Neutrophil (primary cell): Measurements from ENCODE around the gene GRIK4.
A peak's percentile ranks its signal among the peaks of the same experiment; 100 is the strongest.
"Not testable (repeated sequence)": the region's sequence is repeated elsewhere in the genome, so short reads cannot be mapped to it uniquely, and the experiment has no call there.

Experiments used
- H3K27ac ChIP-seq: fragments of 200-600 bp; sonication (generic); 2 replicates; pipeline ENCODE4 v1.5.1; 2016; ENCODE audit warnings: mild to moderate bottlenecking, moderate library complexity
- H3K27me3 ChIP-seq: fragments of 200-600 bp; sonication (generic); 2 replicates; pipeline ENCODE4 v1.6.0; 2016; ENCODE audit warnings: mild to moderate bottlenecking
- H3K36me3 ChIP-seq: fragments of 200-600 bp; sonication (generic); 2 replicates; pipeline ENCODE4 v1.5.1; 2017
- H3K4me1 ChIP-seq, 2 experiments: fragments of 200-600 bp in 1 of 2; sonication (generic) in 1 of 2; 1 replicate in 1 of 2; 2 replicates in 1 of 2; pipeline versions ENCODE4 v1.5.1 to v1.6.1; 2013 to 2016; ENCODE audit warnings: low read depth in 1 of 2, low read length in 1 of 2, mild to moderate bottlenecking in 1 of 2, moderate library complexity in 1 of 2; ENCODE audit not compliant: control insufficient read depth in 1 of 2, insufficient read depth in 1 of 2
- H3K4me3 ChIP-seq, 2 experiments: fragments of 200-600 bp in 1 of 2; sonication (generic) in 1 of 2; 1 replicate in 1 of 2; 2 replicates in 1 of 2; pipeline ENCODE4 v1.5.1; 2013 to 2016; ENCODE audit warnings: low read depth in 1 of 2, low read length in 1 of 2, mild to moderate bottlenecking in 1 of 2, moderate library complexity in 1 of 2
- H3K9me3 ChIP-seq: fragments of 200-600 bp; sonication (generic); 2 replicates; pipeline ENCODE4 v1.5.1; 2016
- TF ChIP-seq, protein P1 (sequence below): fragments of 200-600 bp; sonication (generic); IDR thresholded peaks from 2 replicates; pipeline ENCODE4 v1.5.1; 2016; ENCODE audit warnings: antibody characterized with exemption

The GRIK4 gene

DNA sequence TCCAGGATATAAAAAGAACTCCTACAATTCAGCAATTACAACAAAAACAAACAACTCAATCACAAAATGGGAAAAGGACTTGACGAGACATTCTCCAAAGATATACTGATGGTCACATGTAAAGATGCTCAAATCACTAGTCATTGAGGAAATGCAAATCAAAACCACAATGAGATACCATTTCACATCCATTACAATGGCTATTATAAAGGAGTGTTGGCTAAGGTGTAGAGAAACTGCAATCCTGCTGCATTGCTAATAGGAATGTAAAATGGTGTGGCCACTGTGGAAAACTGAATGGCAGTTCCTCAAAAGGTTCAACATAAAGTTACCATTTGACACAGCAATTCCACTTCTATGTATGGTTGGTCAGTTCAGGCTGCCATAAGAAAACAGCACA lies 500.5 kb downstream of the GRIK4 start:
- Histone ChIP-seq H3K9me3 (no peaks in the 10 kb centered on the region), H3K27me3 (peaks cover 10% of the 10 kb centered on the region), H3K27ac (no peak overlapping the region), H3K36me3 (no peaks in the 10 kb centered on the region), H3K4me1 (no peaks in the 10 kb centered on the region), H3K4me3 (no peak overlapping the region)
- TF ChIP-seq, protein P1, sequence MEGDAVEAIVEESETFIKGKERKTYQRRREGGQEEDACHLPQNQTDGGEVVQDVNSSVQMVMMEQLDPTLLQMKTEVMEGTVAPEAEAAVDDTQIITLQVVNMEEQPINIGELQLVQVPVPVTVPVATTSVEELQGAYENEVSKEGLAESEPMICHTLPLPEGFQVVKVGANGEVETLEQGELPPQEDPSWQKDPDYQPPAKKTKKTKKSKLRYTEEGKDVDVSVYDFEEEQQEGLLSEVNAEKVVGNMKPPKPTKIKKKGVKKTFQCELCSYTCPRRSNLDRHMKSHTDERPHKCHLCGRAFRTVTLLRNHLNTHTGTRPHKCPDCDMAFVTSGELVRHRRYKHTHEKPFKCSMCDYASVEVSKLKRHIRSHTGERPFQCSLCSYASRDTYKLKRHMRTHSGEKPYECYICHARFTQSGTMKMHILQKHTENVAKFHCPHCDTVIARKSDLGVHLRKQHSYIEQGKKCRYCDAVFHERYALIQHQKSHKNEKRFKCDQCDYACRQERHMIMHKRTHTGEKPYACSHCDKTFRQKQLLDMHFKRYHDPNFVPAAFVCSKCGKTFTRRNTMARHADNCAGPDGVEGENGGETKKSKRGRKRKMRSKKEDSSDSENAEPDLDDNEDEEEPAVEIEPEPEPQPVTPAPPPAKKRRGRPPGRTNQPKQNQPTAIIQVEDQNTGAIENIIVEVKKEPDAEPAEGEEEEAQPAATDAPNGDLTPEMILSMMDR: no peak

DNA sequence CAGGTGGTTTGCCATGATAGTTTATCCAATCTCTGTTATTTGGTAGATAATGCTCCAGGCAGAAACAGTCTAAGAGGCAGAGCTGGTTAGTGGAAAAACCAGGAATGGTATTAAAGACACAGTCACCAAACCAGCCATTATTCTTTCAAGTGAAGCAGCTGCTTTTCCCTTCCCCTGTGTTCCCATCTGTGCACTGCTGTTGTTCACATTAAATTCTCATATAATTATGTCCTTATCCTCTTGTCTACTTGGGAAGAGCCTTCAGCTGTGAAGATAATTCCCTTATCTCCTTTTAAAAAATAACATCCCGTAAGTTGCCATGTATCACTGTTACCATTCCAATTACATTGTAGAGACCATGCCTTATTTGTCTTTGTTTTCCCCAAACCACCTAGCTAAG lies 507.2 kb downstream of the GRIK4 start:
- Histone ChIP-seq H3K27ac (no peak overlapping the region), H3K36me3 (no peaks in the 10 kb centered on the region), H3K4me3 (no peak overlapping the region), H3K27me3 (peaks cover 75% of the 10 kb centered on the region), H3K9me3 (no peaks in the 10 kb centered on the region), H3K4me1 (peaks cover 0 to 1% of the 10 kb centered on the region in 2 experiments)
- TF ChIP-seq, protein P1: no peak

DNA sequence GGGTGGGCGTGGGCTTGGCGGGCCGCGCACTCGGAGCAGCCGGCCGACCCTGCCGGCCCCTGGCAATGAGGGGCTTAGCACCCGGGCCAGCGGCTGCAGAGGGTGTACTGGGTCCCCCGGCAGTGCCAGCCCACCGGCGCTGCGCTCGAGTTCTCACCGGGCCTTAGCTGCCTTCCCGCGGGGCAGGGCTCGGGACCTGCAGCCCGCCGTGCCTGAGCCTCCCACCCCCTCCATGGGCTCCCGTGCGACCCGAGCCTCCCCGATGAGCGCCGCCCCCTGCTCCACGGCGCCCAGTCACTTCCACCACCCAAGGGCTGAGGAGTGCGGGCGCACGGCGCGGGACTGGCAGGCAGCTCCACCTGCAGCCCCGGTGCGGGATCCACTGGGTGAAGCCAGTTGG lies 510.2 kb downstream of the GRIK4 start:
- H3K36me3 ChIP-seq, H3K9me3 ChIP-seq, H3K4me3 ChIP-seq: not testable (repeated sequence)

DNA sequence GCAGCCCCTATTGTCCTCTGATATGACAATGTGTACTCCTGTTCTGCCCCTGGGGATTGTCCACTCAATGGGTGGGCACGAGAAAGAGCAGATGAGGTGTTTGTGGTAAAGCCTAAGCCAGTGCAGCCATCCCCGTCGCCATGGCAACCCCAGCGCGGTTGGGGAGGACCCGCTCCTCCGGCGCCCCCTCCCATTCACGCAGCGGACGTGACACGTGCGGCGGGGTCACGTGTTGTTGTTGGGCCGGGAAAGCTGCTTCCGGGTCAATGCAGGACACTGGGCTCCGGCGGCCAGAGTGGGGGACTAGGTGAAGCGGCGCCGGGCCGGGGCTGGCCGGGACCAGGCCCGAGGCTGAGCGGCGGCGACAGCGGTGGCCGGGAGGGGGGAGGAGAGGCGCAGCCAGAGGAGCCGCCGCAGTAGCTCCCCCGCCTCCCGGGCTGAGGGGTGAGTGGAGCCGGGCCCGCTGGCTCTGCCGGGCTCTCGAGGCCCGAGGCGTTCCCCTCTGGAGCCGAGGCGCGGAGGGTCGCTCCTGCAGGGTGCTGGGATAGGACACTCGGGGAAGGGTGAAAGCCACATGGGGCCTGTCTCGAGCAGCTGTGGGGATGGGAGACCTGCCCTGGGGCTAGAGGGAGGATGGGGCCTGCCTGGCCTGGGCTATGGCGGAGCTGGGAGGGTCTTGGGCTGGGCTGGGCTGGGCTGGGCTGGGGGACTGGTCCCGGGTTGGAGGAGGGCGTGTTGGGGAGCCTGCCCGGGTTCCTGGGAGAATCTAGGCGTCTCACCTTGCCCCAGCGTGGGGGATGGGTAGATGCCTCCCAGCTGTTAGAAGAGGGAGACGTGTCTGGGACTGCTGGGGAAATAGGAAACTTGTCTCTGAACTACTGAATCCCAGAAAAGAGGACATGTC lies 512.6 kb downstream of the GRIK4 start, which contains the start of gene TBCEL:
TSS of gene TBCEL (plus strand) at position 255 of the 904 bp plus-strand sequence. CDS start 21,589 bp downstream, outside the sequence.
- H3K27ac ChIP-seq: no peak within 1 kb of the TSS
- TF ChIP-seq, protein P1: no peak
- peaks cover 53% of the 10 kb centered on the region for H3K27me3 ChIP-seq
- H3K36me3 ChIP-seq: no peaks in the 10 kb centered on the region
- peaks cover 0 to 14% of the 10 kb centered on the region in 2 experiments for H3K4me1 ChIP-seq
- no peaks in the 10 kb centered on the region for H3K9me3 ChIP-seq
- peak within 1 kb of the TSS; percentile 58 to 72 for H3K4me3 ChIP-seq

More for the DNA sequence above, 510.2 kb downstream of the GRIK4 start:
- H3K4me1 ChIP-seq: peaks cover 0 to 14% of the 10 kb centered on the region in 2 experiments
- peaks cover 77% of the 10 kb centered on the region for H3K27me3 ChIP-seq
- not testable (repeated sequence) for H3K27ac ChIP-seq

DNA sequence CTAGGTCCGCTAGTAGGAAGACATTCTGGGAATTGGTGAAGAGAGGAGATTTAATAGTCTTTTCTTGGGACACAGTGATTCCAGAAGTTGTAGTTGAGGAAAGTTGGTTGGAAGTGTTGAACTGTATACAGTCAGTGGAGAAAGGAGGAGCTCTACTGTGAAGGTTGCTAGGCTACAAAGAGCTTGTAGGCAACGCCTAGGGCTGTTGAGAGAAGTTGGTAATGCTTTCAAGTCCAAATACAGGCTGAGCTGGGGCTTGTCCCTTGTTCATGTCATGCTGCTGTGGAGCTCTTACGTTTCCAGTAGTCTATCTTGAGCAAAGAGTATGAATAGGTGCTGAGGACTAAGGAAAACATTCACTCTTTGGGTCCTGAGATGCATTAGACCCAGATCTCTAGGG lies 513.4 kb downstream of the GRIK4 start:
- Histone ChIP-seq H3K27ac (no peak overlapping the region), H3K4me3 (peak overlapping the region; percentile 58 to 72)

More for the DNA sequence above, 513.4 kb downstream of the GRIK4 start:
- TF ChIP-seq, protein P1: no peak
- peaks cover 45% of the 10 kb centered on the region for H3K27me3 ChIP-seq
- peaks cover 0 to 14% of the 10 kb centered on the region in 2 experiments for H3K4me1 ChIP-seq
- no peaks in the 10 kb centered on the region for H3K36me3 ChIP-seq
- H3K9me3 ChIP-seq: no peaks in the 10 kb centered on the region
